CD4-positive, alpha-beta T cell treated with Interleukin-2 at 100 ng/mL for 4 hours (primary cell): ENCODE results near the gene CFAP97D1.
"Not testable (repeated sequence)": the region's sequence is repeated elsewhere in the genome, so short reads cannot be mapped to it uniquely, and the experiment has no call there.

Experiments used
- DNase-seq: peaks from one replicate; pipeline ENCODE4 v3.0.0-alpha.2; 2020; ENCODE audit warnings: low spot score

The CFAP97D1 gene

GRCh38 chr17:43768382-43768781 lies 11.9 kb upstream of the CFAP97D1 start:
- DNase-seq, result no peak

DNA sequence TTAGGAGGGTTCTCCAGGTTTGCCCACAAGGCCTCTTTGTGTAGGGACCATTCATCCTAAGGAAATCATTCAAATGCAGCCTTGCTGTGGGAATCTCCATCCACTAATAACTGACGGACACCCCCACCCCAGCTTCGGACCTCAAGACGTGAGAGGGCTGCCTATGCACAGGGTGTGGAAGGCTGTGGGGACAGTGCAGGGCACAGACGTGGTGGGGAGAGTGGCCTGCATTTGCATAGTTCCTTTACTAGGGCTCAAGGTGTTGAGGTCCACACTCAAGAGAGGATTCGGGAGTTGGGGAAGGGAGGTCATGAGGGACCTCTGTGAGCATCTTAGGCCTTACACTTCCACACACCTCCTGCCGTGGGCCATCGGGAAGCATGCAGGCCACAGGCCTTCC lies 11.3 kb upstream of the CFAP97D1 start:
- DNase-seq, result no peak

GRCh38 chr17:43769426-43769825 lies 10.8 kb upstream of the CFAP97D1 start:
- DNase-seq, result no peak

DNA sequence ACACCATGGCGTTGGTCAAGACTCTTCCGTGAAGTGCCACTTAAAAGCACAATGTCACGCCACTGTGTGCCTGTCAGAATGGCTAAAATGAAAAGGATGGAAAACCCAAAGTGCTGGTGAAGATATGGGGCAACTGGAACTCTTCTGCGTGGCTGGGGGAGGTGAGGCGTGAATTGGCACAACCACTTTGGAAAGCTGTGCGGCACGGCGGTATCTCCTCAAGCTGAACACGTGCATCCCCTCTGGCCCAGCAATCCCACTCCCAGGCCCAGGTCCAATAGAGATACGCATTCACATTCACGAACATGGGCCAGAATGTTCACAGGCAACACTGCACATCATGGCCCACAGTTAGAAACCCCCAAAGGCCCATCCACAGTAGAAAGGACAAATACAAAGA lies 10.4 kb upstream of the CFAP97D1 start:
- DNase-seq, result no peak

- DNase-seq, result no peak
Observed at GRCh38 chr17:43770957-43771356, 9.3 kb upstream of the CFAP97D1 start.

DNA sequence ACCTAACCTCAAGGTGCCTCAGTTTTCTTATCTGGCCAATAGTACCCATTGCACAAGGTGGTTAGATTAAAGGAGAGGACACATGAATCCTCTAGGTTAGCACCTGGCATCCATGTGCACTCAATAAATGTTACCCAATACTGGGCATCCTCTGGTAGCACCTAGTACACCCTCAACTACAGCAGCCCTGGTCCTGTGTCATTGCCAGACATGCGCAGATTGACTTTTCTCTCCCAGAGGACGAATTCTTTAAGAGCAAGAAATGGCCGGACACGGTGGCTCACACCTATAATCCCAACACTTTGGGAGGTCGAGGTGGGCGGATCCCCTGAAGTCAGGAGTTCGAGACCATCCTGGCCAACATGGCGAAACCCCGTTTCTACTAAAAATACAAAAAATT lies 8.8 kb upstream of the CFAP97D1 start:
- no peak for DNase-seq

DNA sequence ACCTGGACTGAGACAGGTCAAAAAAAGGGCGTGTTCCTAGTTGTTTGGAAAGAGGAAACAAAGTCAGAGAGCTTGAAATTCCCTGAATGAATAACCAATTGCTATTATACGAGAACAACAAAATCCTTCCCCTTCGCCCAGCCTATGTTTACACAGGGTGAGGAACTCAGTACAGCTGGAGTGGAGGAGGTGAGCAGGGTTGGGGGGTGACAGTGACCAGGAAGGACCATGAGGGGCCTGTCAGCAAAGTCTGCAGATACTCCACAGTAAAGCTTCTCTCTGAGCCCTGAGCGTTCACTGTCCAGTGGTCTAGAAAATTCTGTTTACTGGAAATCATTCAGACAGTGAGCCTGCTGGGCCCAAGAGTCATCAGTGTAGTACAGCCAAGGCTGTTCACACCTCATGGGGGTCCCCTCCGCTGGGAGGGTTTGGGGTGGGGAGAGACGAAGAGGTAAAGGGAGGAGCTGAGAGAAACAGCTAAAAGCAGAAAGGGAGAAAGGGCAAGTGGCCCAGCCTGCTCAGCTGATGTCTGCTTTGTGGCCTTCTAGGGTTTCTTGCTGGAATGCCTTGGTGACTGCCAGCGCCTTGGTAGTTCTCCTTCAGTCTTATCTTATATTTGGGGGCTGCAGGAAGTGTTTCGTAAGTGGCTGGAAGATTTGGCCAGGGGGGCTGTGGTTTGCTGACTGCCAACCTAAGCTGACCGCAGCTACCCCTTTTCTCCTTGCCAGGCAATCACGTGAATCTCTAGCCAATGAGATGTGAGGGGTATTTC lies 7.2 kb upstream of the CFAP97D1 start:
- DNase-seq, result no peak

DNA sequence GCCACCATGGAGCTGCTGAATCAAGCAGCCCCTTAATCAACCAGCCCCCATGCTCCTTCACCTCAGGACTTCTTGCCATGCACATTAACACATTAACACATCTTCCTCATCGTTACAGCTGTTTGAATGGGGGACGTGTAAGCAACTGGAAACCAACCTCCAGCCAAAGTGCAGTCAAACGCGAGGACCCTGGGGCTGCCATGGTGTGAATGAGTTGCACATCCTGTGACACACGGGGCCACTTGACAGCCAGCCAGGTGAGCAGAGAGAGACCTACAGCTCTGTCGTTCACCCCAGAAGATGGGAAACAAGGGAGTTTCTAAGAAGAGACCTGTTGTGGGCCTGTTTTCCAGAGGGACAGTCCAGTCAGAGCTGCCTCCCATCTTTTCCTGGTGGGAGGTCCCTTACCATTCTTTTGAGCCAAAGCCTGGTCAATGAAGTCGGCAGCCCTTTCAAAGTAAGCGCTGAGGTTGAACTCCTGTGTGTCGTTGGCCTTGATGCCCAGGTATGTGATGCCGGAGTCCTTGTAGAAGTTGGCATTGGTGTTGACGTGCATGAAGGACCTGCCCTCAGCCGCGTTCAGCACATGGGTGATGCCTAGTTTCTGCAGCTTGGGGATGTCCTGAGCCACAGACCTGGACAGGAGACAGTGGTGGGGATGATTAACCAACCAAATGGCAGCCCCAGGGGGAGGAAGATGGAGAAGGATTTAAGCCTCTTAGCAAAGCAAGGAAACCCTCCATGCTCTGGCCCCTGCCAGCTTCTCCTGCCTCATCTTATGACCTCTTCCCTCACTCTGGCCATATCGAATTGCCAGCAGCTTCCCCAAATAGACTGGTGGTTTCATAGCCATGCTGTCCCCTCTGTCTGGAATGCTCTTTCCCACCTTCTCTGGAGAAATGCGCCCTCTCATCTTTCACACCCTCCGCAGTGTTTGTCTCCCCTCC lies 5.7 kb upstream of the CFAP97D1 start:
- no peak for DNase-seq

- DNase-seq, result peak; percentile 64
Observed at GRCh38 chr17:43778337-43779144, 1.7 kb upstream of the CFAP97D1 start, which contains the start of gene DUSP3. DUSP3 (minus strand) TSS chr17:43778977; CDS start chr17:43778924, 53 bp downstream.

- DNase-seq, result no peak
Observed at GRCh38 chr17:43779145-43780125, 800 bp upstream of the CFAP97D1 start.

DNA sequence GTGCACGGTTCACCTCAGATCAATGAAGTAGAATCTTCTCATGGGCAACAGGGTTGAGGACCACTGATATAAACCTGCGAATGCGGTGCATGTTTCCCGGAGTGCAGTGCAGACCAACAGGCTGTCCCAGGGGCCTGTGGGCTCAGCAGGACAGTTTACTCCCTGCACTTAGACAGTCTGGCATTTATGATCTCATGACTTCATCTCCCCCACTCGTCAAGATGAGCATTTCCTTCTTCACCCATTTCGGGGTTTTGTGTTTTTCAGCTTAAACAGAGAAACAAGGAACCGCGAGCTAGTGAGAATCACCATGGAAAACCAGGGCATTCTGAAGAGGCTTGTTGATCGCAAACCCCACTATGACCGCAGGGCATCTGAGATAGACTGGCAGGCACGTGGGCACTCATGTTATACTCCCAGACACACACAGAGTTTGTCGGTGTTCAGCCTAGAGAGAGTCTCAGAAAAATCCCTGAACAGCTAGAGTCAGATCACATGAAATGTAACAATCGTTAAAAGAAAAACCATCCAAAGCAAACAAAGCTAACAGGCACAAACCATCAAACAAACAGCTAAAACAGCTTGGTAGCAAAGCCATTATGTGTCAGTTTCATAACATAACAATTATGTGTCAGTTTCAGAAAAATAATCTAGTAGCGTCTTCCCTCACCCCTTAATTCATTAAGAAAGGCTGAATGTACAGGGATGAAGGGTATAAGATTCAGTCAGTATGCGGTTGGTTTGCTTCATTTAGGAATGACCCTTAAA lies 2.9 kb downstream of the CFAP97D1 start:
- no peak for DNase-seq

DNA sequence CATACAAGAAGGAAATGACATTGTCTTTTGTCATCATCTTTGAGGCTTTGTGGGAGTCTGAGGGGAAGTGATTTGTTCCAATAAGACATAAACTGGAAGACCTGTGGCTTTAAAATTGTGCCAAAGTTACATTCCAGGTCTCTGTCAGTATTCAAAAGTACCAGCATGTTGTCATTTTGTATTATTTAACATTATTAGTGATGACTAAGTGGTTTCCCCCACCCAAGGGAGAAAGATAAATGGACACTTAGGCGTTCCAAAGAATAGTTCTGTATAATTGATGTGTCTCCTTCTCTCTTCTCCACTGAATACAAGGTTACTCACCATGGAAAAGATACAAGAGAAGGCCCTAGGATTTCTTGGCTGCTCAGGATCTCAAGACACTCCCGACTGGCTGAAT lies 3.8 kb downstream of the CFAP97D1 start:
- DNase-seq, result no peak

DNA sequence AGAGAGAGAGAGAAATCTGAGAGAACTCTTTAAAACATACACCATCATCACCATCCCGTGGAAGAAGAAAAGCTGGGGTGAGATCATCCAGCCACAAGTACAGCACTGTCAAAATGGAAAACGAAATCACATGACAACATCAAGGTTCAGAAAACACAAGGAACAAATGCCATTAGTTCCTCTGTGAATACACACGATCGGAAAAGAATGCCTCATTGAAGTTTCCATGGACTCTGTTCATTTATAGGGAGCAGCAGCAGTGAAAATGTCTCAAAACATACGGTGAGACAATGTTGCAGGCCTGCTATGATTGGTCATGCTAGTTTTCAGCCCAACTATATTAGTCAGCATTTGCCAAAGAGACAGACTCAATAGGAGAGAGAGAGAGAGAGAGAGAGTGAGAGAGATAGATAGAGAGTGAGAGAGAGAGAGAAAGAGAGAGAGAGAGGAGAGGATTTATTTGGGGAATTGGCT lies 4.4 kb downstream of the CFAP97D1 start:
- no peak for DNase-seq

- DNase-seq, result no peak
Observed at GRCh38 chr17:43787728-43788127, 7.5 kb downstream of the CFAP97D1 start.

DNA sequence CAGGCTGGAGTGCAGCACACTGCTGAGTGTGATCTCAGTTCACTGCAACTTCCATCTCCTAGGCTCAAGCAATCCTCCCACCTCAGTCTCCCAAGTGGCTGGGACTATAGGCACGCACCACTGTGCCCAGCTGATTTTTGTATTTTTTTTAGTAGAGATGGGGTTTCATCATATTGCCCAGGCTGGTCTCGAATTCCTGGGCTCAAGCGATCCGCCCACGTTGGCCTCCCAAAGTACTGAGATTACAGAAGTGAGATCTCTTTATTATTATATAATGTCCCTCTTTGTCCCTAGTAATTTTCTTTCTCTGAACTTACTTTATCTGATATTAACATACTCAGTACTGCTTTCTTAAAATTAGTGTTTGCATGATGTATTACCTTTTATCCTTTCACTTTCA lies 8.3 kb downstream of the CFAP97D1 start:
- no peak for DNase-seq

GRCh38 chr17:43789482-43789881 lies 9.2 kb downstream of the CFAP97D1 start:
- no peak for DNase-seq

DNA sequence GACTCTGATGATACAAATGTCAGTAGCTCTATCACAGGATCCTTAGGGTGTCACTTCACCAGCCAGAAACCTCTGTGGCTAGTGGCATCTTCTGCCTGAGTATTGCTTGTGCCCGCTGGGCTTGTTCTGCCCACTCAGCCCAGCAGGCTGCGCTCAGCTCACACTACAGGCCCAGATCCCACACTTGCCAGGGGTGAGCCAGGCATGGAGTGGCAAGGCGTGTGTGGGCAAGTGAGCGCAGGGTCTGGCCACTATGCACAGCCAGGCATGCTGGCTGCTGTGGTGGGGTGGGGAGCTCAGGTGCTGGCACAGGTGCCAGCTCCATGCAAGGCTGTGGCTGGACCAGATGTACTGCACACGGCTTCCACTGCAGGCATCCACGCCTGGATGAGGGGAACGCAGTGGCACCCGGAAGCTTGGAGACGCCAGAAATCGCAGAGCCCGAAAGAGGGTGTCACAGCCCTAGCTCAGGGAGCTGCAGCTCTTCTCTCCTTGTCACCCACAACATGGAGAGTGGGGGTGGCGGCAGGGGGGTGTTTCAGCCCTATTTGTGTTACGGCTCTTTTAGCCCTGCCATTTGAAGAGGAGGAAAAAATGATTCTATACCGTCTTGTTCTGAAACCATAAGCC lies 10.2 kb downstream of the CFAP97D1 start:
- DNase-seq, result no peak

DNA sequence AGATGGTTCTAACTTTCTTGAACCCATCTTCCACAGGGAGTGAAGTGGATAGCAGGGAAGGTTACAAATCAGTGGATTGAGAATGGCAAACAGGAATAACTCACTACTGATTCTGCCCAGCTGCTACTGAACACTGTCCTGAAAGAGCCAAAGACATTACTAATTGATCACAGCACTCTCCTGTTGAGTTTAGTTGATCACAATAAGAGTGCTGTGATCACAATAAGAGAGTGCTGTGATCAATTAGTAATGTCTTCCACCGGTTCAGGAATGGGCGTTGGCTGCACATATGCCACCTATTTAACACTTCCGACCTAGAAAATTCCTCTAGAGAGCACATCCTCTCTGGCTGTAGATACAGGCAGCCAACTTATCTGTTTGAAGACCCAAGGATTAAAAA lies 11.4 kb downstream of the CFAP97D1 start:
- no peak for DNase-seq

DNA sequence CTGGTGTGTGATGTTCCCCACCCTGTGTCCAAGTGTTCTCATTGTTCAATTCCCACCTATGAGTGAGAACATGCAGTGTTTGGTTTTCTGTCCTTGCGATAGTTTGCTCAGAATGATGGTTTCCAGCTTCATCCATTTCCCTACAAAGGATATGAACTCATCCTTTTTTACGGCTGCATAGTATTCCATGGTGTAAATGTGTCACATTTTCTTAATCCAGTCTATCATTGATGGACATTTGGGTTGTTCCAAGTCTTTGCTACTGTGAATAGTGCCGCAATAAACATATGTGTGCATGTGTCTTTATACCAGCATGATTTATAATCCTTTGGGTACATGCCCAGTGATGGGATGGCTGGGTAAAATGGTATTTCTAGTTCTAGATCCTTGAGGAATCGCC lies 12.4 kb downstream of the CFAP97D1 start:
- DNase-seq, result not testable (repeated sequence)

DNA sequence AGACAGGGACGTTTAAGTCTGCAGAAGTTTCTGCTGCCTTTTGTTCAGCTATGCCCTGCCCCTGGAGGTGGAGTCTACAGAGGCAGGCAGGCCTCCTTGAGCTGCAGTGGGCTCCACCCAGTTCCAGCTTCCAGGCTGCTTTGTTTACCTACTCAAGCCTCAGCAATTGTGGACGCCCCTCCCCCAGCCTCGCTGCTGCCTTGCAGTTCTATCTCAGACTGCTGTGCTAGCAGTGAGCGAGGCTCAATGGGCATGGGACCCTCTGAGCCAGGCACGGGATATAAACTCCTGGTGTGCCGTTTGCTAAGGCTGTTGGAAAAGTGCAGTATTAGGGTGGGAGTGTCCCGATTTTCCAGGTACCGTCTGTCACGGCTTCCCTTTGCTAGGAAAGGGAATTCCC lies 17.8 kb downstream of the CFAP97D1 start:
- not testable (repeated sequence) for DNase-seq
